ENCODE measurements around the gene PHACTR3. TPM values are rescaled to one million over a fixed set of nuclear protein-coding genes. Genes with fewer than 3 reads are reported as not detected.

PHACTR3 gene
- total and polyA plus RNA-seq, 2 donors (not counting 3 experiments of a cell fraction or from before 2014, with no cell fraction given) = not detected

- H3K9ac ChIP-seq (replicated peaks; ENCODE audit: extremely low read depth, insufficient read depth, low read length) = no peak overlapping the region
- no peaks in the 10 kb centered on the region for H3K36me3 ChIP-seq (ENCODE audit: control insufficient read depth in 2 of 2, extremely low read depth in 1 of 2, insufficient read depth in 2 of 2, low read length in 2 of 2)
- H3K4me2 ChIP-seq (ENCODE audit: insufficient read depth, low read length) = no peak overlapping the region
- ChIA-PET CTCF (no interaction called here), POLR2A (no interaction called here)
- BruUV-seq (replicated peaks) = no TSS peak
- no peak for DNase-seq (ENCODE audit: low read depth, low spot score)
- FAIRE-seq = no peak
- no peak overlapping the region for H3K4me3 ChIP-seq (replicated peaks in 1 of 3; ENCODE audit: insufficient read depth in 1 of 3, low read depth in 1 of 3, low read length in 3 of 3)
- H3K27ac ChIP-seq (ENCODE audit: insufficient read depth, low read depth, low read length) = no peak overlapping the region
- H2AFZ ChIP-seq (ENCODE audit: low read depth, low read length) = no peak overlapping the region
- H3K9me1 ChIP-seq (replicated peaks; ENCODE audit: control insufficient read depth, extremely low read depth, insufficient read depth, low read length) = no peaks in the 10 kb centered on the region
- TF ChIP-seq FOS (IDR thresholded peaks at IDR 0.05; ENCODE audit: borderline replicate concordance, insufficient read depth, low read length) (no peak), JUN (IDR thresholded peaks at IDR 0.05; ENCODE audit: borderline replicate concordance, insufficient read depth, insufficient read length, low read depth) (no peak), CTCF (IDR thresholded peaks at IDR 0.05; ENCODE audit: extremely low read depth in 1 of 2, insufficient read depth in 1 of 2, low read depth in 1 of 2, low read length in 2 of 2) (no peak), POLR2A (IDR thresholded peaks at IDR 0.05; ENCODE audit: low read depth, low read length) (no peak), EZH2 (IDR thresholded peaks at IDR 0.05; ENCODE audit: borderline replicate concordance, low read depth, low read length, severe bottlenecking) (no peak), MYC (IDR thresholded peaks at IDR 0.05; ENCODE audit: low read depth, low read length) (no peak), MAX (IDR thresholded peaks at IDR 0.05; ENCODE audit: insufficient read depth, insufficient read length) (no peak), GATA2 (IDR thresholded peaks at IDR 0.05; ENCODE audit: insufficient read depth, insufficient read length, low read depth, low read length) (no peak), POLR2AphosphoS5 (IDR thresholded peaks at IDR 0.05; ENCODE audit: insufficient read depth, low read depth, low read length) (no peak)
- H3K4me1 ChIP-seq (ENCODE audit: control insufficient read depth, extremely low read depth, insufficient read depth, low read length) = no peaks in the 10 kb centered on the region
- intact Hi-C loops (cut with micrococcal nuclease) (no loop called here), dilution Hi-C loops (cut with MboI; ENCODE audit: extremely low pct_ligation_motif_present, low sequenced_read_pairs) (no loop called here)
- H3K9me3 ChIP-seq (replicated peaks; ENCODE audit: control insufficient read depth, insufficient read depth, low read length) = peaks cover 5% of the 10 kb centered on the region
- no peaks in the 10 kb centered on the region for H3K27me3 ChIP-seq (ENCODE audit: control insufficient read depth in 2 of 2, insufficient read depth in 2 of 2, low read length in 2 of 2)
- H4K20me1 ChIP-seq (replicated peaks; ENCODE audit: control insufficient read depth, extremely low read depth, insufficient read depth, low read length) = no peaks in the 10 kb centered on the region
- no peaks in the 10 kb centered on the region for H3K79me2 ChIP-seq (ENCODE audit: control insufficient read depth, insufficient read depth, low read length)
These were observed 118.8 kb downstream of the PHACTR3 start for GRCh38 chr20:59723108-59723500.
